Measurements from ENCODE around the gene PDCD1. TPM values are rescaled to one million over a fixed set of nuclear protein-coding genes. Genes with fewer than 3 reads are reported as not detected.
"Not testable (repeated sequence)": the region's sequence is repeated elsewhere in the genome, so short reads cannot be mapped to it uniquely, and the experiment has no call there.

PDCD1 gene
- total RNA-seq, 2 donors from 2014 or later, result 1.0 to 17.5 TPM

GRCh38 chr2:241802421-241803318 lies 56.0 kb downstream of the PDCD1 start:
- no peak for TF ChIP-seq CTCF (IDR thresholded peaks at IDR 0.05)
- Histone ChIP-seq H3K27ac (no peak overlapping the region), H3K4me1 (peaks cover 0 to 21% of the 10 kb centered on the region in 2 donors), H3K9me3 (no peaks in the 10 kb centered on the region), H3K4me3 (peak overlapping the region in 1 of 2 donors; percentile 56), H3K36me3 (no peaks in the 10 kb centered on the region), H3K27me3 (no peaks in the 10 kb centered on the region)
- DNase-seq (ENCODE audit: low spot score), result no peak

- TF ChIP-seq CTCF (IDR thresholded peaks at IDR 0.05), result no peak
- peak; percentile 47 for DNase-seq (ENCODE audit: low spot score)
- no peaks in the 10 kb centered on the region for H3K27me3 ChIP-seq
These were observed 56.9 kb downstream of the PDCD1 start for GRCh38 chr2:241801611-241802420.

GRCh38 chr2:241800198-241800903 lies 58.3 kb downstream of the PDCD1 start:
- not testable (repeated sequence) for H3K27me3 ChIP-seq, H3K36me3 ChIP-seq, H3K4me3 ChIP-seq, H3K9me3 ChIP-seq, H3K27ac ChIP-seq
- DNase-seq (ENCODE audit: low spot score), result peak; percentile 44
- H3K4me1 ChIP-seq, result peaks cover 0 to 21% of the 10 kb centered on the region in 2 donors

More at GRCh38 chr2:241801611-241802420, 56.9 kb downstream of the PDCD1 start:
- Histone ChIP-seq H3K36me3 (no peaks in the 10 kb centered on the region), H3K4me1 (peaks cover 0 to 21% of the 10 kb centered on the region in 2 donors), H3K9me3 (no peaks in the 10 kb centered on the region), H3K4me3 (no peak overlapping the region), H3K27ac (no peak overlapping the region)

Other genes starting within 250 kb of the PDCD1 start
- 10 to 100 TPM; 76.8 to 94.7 TPM for gene THAP4, start 221.7 kb downstream of the PDCD1 start, total RNA-seq
- 10 to 100 TPM; 47.8 to 53.0 TPM for gene ATG4B, start 221.2 kb downstream of the PDCD1 start, total RNA-seq
- 1 to 10 TPM; 6.4 to 6.6 TPM for gene DTYMK, start 172.1 kb downstream of the PDCD1 start, total RNA-seq
- gene ING5, start 156.9 kb downstream of the PDCD1 start, total RNA-seq, result 10 to 100 TPM; 21.9 to 32.7 TPM
- 10 to 100 TPM in 1 of 2 donors, 1 to 10 TPM in 1; 7.5 to 11.7 TPM for gene D2HGDH, start 124.3 kb downstream of the PDCD1 start, total RNA-seq
- gene GAL3ST2, start 82.1 kb downstream of the PDCD1 start, total RNA-seq, result 1 to 10 TPM in 1 of 2 donors, under 1 TPM in 1; 0.56 to 1.1 TPM
- under 1 TPM in 1 of 2 donors, not detected in 1; 0.31 TPM for gene NEU4, start 49.7 kb downstream of the PDCD1 start, total RNA-seq
- not detected for gene RTP5, start 10.8 kb upstream of the PDCD1 start, total RNA-seq

Measured in right atrium auricular region (tissue), 2 donors.